Right ventricle myocardium superior (tissue), 1 donor: ENCODE data around the gene PPM1M. TPM values are rescaled to one million over a fixed set of nuclear protein-coding genes. Genes with fewer than 3 reads are reported as not detected.

Source experiments
- ATAC-seq: fragments of 200-7000 bp; cut with Tn5 transposase; one replicate; pipeline ENCODE4 v1.9.1; 2020; ENCODE audit warnings: mild to moderate bottlenecking; ENCODE audit not compliant: poor library complexity
- DNase-seq: peaks from one replicate; pipeline ENCODE4 v3.0.0-alpha.2; 2020
- intact Hi-C: fragments of 100-400 bp; cut with DNase I; formaldehyde crosslinking; loops from one replicate; pipeline ENCODE4 v1.11.2; 2022
- total RNA-seq: library from RNA; stranded (reverse); fragmentation: NEBNext Ultra II Directional; extraction: Animal tissue kit (Norgen Biotek cat#: 25700); gene quantifications from one replicate; pipeline ENCODE4 v1.2.1, GENCODE V29; 2021
- donor health status: DM: no; HTN: yes; CAD: no; lungs with severe emphysema.

PPM1M gene
- total RNA-seq, 1 donor from 2014 or later = 8.4 TPM

DNA sequence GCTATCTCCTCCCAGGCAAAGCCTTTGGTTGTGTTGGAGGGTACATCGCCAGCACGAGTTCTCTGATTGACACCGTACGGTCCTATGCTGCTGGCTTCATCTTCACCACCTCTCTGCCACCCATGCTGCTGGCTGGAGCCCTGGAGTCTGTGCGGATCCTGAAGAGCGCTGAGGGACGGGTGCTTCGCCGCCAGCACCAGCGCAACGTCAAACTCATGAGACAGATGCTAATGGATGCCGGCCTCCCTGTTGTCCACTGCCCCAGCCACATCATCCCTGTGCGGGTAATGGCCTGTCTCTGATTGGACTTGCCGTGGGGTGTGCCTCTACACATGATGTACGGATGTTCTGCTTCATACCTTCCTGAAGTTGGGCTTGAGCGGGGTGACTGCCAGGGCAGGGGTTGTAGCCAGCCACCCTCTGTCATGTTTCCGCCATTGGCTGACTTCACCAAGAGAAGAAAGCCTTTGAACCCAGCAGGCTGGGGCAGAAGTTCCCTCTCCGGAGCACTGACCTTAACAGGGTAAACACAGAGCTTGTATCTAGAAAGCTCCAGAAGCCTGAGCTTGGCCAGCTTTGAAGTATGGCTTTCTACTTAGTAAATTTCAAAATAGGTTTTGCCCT lies 34.2 kb upstream of the PPM1M start:
- ATAC-seq = no peak
- intact Hi-C loops = loop anchor here (10.0 kb wide), 1 partner anchor 57 kb away; the partner anchor contains the start of gene POC1A
- peak; percentile 4 for DNase-seq

DNA sequence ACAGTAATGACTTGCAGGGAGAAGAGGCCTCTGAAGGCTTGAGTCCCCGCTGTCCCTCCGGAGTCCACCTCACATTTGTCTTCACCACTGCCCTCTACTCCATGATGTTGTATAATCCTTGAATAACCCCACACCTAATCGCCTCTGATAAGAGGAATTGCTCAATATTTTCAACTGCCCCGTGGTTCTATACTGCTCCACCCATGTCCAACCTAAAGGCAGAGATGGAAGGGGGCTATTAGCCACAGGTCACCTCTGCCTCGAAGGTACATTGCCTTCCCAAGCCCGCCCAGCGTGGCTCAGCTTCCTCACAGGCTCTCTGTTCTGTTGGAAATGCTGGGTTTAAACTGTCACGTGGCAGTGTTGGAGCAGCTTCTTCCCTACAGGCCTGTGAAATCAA lies 32.6 kb upstream of the PPM1M start:
- ATAC-seq (no peak), DNase-seq (peak; percentile 3)
- intact Hi-C loops = loop anchor here (10.0 kb wide), 1 partner anchor 58 kb away; the partner anchor contains the start of gene POC1A

DNA sequence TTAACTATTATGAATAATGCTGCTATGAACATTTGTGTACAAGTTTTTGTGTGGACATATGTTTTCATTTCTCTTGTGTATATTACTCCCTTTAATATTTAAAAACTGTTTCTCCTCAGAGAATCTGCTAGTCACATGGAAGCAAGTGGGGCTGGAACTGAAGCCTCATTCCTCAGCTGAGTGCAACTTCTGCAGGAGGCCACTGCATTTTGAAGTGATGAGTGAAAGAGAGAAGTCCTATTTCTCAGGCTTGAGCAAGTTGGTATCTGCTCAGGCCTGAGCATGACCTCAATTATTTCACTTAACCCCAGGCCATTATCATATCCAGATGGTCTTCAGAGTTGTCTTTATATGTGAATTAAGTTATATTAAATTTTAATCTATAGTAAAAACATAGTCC lies 31.7 kb upstream of the PPM1M start:
- intact Hi-C loops = loop anchor here (10.0 kb wide), 1 partner anchor 59 kb away; the partner anchor contains the start of gene POC1A
- no peak for ATAC-seq
- DNase-seq = no peak

DNA sequence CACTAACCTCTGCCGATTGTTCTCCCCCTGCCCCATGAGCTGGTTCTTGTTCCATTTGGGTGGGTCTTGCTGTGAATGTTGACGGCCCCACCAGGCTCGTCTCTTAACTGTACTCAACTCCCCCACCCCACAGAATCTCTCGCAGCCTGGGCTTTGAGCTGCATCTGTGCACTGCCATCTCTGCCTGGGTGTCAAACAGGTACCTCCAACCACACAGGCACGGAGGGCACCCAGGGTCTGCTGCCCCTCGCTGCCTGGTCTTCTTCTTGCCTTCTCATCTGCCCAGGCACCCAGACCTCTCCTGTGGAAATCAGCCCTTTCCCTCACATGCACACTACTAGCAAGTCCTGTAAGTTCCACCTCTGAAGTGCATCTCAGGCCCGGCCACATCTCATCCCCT lies 30.2 kb upstream of the PPM1M start:
- ATAC-seq (no peak), DNase-seq (peak; percentile 33)
- intact Hi-C loops = loop anchor here (10.0 kb wide), 1 partner anchor 61 kb away; the partner anchor contains the start of gene POC1A

DNA sequence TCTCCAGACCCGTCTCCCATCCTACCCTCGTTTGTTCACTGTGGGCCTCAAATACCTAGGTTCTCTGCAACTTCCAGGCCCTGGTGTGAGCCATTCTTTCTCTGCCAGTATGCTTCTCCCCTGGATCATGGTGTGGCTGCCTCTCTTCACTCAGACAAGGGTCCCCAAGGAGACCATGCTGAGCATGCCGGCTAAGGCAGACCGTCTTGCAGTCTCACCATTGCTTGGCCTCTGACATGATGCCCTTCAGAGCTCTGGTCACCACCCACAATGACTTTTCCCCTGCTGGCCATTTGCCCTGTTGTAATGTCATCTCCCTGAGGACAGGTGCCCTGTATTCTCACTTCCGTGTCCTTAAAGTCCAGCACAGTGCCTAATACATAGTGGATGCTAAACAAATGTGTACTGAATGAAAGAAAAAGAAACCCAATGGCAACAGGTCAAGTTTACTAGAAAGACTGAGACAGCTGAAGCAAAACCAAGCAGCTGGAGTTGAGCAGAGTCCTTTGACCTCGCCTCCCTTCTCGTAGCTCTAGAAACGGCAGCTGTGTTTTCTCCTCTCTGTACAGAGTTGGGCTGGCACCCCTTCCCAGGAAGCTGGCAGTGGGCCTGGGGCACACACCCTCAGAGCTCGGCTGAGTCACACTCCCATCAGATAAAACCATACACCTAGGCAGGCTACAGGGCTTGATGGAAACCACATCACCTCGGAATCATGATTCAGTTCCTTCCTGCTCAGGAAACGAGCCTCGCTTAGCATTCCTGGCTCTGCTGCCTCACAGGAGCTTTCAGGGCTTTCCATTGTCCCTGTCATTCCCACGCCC lies 28.8 kb upstream of the PPM1M start:
- intact Hi-C loops = loop anchor here (10.0 kb wide), 1 partner anchor 62 kb away; the partner anchor contains the start of gene POC1A
- ATAC-seq = peak; percentile 47
- DNase-seq = peak; percentile 77

DNA sequence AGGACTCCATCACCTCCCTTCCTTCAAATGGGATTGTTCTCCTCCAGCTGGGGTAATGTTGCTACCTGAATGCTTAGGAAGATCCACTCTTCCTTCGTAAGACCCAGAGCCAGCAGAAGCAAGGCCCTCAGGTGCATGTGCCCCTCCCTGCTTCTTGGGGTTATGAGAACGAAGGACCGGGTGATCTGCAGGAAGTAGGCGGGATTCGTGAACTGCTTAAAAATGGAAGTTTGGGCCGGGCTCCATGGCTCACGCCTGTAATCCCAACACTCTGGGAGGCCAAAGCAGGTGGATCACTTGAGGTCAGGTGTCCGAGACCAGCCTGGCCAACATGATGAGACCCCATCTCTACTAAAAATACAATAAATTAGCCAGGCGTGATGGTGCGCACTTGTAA lies 28.2 kb upstream of the PPM1M start:
- DNase-seq = no peak
- no peak for ATAC-seq
- intact Hi-C loops = loop anchor here (10.0 kb wide), 1 partner anchor 63 kb away; the partner anchor contains the start of gene POC1A

DNA sequence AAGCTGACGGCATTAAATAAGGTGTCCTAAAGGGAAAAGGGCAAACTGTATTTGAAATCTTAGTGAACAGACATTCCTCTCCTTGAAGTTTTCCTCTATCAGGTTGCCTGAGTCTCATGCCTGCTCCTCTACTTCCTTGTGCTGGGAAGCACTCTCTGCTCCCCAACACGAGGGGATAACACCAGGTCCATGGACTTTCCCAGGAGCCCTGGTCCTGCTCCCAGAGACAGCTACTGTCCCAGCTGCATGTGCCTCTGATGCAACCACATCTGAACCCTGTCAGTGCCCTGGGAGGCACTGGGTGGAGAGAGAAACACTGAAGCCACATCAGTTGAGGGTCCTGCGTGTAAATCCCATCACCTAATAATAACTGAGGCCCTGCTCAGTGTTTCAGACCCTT lies 27.5 kb upstream of the PPM1M start:
- intact Hi-C loops = loop anchor here (10.0 kb wide), 1 partner anchor 63 kb away; the partner anchor contains the start of gene POC1A

DNA sequence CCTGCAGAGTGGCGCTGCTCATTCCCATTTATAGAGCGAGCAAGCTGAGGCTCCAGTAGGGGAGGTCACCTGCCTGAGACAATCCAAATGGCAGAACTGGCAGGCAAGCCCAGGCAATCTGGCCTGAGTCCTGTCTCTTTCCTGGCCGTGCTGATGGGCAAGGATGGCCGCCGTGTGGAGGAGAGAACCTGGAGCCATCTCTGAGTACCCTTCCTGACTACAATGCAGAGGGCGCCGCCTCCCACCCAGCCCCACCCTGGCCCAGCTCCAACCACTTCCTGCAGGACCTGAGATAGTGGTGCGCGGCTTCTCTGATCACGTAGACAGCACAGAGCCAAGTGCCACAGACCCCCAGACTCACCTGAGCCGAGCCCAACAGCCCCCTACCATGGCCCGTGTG lies 27.1 kb upstream of the PPM1M start:
- DNase-seq (no peak), ATAC-seq (no peak)
- intact Hi-C loops = loop anchor here (10.0 kb wide), 1 partner anchor 64 kb away; the partner anchor contains the start of gene POC1A

More for the DNA sequence above, 27.5 kb upstream of the PPM1M start:
- DNase-seq (no peak), ATAC-seq (no peak)

DNA sequence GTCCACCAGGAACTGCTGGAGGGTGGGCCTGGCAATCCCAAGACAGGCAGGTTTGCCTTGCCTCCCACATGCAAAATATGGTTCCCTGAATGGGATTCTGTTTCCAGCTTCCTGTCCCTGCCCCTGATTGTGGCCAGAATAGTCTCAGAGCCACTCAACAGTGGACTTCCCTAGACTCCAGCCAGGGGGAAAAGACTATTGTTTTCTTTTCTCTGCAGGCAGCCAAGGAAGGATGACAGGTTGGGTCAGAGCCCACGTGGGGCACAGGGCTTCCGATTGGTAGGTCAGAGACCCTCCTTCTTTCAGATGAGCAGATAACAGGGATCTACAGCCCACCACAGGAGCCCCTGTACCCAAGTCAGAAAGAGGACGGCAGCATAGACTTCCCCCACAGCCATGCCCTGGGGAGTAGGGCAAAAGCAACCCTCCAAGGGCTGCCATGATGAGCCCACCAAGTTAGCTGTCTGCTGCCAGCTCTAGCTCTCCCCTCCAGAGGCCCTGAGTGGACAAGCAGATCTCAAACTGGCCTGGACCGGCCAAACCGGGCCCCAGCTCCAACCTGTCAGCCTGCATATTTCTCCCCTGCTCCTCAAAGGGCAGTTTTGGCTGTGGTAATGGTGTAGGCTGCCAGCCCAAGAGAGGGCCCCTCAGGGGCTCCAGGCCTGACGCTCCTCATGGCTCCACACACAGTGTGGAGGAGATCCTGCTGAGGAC lies 26.5 kb upstream of the PPM1M start:
- ATAC-seq (no peak), DNase-seq (no peak)
- intact Hi-C loops = loop anchor here (10.0 kb wide), 1 partner anchor 64 kb away; the partner anchor contains the start of gene POC1A

DNA sequence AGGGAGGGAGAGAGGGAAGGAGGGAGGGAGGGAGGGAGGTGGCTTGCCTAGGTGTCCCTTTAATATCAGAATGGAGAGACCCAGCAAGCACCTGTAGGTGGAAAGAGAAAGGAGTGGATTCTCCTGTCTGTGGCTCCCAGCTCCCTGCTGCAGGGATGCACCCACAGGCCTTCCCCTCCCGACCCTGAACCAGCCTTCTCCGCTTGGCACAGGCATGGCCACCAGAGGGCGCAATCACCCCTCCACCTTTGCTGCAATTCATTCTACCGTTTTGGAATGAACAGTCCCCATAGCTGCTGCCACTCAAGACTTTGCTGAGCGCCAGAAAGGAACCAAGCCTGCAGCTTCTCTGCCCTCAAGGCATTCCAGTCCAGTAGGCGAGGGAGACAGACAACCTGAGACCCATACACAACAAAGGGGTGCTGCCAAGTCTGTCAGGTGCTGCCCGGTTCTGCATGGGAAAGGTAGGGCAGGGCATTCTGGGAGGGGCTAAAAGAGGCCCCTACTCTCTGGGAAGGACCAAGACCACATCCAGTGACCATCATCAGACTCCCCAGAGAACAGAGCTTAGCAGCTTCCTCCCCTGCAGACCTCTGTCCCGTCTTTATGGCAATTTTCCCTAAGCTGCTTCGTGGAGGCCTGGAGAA lies 25.1 kb upstream of the PPM1M start:
- intact Hi-C loops = no loop called here
- ATAC-seq (peak; percentile 78), DNase-seq (peak; percentile 91)

DNA sequence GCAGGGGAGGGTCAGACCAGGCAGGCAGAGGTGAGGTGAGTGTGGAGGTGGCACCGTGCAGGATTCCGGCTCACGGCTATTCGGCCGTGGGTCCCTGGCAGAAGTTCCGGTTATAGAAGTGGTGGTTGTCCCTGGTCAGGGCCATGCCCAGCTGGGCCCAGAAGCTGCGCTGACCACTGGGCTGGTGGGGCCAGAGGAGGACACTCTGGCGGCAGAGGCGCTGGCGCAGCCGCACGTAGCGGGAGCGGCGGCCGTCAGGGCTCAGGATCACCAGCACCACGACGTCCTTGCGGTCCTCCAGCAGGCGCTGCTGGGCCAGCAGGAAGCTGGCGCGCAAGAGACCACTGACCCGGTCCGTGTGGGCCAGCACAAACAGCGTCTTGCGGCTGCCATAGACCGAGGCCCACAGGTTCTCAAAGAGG lies 24.4 kb upstream of the PPM1M start:
- DNase-seq (no peak), ATAC-seq (no peak)
- intact Hi-C loops = no loop called here

DNA sequence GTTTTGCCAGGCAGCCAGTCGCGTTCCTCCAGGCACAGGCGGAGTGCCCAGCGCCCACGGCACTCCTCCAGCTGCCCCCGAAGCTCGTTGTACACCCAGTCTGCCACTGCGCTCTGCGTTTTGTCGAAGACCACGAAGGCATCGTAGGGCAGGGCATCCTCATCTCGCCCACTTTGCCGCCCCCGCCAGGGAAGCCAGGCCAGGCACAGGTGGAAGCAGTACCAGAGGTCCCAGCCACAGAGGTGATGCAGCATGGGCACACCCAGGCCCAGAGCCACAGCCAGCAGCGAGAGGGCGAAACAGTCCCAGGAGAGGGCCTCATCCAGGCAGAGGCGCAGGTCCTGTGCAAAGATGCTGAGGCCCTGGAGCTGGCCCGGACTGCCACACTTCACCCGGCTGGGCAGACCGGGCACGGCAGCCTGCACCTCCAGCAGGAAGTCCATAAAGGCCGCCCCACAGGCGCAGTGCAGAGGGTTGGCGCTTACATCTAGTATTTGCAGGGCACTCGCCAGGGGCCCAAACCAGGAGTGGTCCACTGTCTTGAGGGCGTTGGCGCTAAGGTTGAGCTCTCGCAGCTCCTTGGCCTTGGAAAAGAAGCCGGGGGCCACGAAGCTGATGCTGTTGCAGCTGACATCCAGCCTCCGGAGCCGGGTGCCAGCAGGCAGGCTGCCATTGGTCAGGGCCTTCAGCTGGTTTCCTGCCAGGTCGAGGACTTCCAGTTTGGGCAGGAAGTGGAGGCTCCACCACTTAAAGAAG lies 23.8 kb upstream of the PPM1M start:
- intact Hi-C loops = no loop called here
- DNase-seq (peak; percentile 70), ATAC-seq (no peak)

DNA sequence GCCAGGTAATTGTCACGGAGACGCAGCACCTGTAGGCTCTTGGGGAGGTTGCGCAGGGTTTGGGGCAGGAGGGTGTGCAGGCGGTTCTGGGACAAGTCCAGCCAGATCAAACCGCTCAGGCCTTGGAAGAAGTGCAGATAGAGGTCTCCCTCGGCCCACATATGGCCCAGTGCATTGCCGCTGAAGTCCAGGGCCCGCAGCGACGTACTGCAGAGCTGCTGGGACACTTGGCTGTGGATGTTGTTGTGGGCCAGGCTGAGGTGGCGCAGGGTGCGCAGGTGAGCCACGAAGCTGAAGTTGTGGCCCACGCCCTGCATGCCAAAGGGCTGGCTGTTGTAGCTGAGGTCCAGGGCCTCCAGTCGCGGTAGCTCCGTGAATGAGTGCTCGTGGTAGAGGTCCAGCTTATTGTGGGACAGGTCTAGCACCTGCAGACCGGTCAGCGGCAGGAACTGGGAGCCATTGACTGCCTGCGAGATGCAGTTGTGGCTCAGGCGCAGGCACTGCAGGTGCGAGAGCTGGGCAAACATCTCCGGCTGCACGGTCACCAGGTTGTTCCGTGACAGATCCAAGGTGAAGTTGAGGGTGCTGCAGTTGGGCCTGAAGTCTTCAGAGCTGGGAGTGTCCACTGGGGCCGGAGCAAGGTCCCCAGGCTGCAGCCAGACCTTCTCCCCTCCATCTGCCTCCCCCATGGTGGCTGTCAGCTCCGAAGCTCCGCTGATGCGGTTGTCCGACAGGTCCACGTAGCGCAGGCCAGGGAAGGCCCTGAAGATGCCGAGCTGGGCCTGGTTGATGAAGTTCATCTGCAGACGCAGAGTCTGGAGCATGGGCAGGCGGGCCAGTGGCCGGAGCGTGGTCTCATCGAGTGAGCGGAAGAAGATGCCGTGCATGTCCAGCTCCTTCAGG lies 23.0 kb upstream of the PPM1M start:
- intact Hi-C loops = no loop called here
- ATAC-seq (no peak), DNase-seq (no peak)

DNA sequence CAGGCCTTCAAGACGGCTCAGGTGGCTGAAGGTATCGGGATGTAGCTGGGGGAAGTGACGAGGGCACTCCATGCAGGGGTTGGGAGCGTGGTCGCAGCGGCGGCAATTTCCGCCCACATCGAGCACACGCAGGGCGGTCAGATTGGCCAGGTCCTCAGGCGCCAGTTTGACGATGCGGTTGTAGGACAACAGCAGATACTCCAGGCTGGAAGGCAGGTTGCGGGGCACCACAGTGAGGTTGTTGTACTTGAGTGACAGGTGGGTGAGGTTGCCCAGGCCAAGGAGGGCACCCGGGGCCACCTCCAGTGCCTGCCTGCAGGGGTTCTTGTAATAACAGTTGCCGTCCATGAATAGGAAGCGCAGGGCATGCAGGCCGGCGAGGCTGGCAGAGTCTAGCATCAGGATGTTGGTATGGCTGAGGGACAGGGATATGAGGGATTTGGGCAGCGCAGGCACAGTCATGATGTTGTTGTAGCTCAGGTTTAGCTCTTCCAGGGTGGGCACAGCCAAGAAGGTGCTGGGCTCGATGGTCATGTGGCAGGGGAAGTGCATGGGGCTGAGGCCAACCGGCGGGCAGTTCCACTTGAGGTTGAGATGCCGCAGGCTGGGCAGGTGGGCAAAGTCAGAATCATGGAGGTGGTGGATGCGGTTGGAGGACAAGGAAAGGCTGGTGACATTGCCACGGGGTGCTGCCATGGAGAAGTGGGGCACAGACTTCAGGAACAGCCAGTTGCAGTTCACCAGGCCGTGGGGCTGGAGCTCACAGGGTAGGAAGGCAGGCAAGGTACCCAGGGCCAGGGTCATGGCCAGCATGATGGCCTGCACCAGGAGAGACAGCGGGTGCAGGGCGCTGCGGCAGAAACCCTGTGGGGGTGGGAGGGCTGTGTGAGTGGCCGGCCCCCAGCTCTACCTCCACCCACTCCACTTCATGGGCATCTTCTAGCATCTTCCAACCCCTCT lies 21.8 kb upstream of the PPM1M start:
- DNase-seq = no peak
- intact Hi-C loops = no loop called here
- no peak for ATAC-seq

DNA sequence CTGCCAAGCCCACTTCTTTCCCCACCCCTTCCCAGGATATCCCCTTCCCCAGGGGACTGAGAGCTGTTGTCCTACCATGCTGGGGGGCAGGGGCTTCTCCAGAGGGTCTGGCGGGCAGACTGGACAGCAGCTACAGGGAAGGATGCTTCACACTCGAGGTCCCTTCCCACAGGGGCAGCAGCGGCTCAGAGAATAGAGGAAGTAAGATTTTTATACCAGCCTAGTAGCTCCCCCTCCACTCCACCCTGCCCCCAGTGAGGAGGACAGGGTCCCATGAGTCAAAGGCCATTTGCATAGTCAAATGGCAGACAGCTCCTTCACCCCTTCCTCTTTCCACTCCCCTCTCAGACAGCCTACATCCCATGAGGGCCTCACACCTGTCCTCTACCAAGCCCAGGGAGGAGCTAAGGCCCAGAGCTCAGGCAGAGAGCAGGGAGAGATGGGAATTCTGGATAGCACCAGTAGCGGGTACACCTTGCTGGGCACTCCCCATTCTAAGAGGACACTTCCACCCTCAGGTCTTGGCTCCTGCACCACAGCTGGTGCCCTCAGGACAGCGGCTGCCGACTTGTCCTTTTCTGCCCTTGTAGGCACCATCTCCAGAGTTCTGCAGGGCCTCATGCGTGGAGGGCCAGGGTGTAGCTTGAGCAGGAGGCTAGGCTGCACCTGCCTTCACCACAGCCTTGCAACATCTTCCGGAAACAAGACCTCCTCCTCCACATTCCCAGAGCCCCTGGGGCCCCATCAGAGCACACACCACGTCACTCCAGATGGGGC lies 19.9 kb upstream of the PPM1M start, which contains the start of gene TLR9:
Gene TLR9 (minus strand): TSS at position 194 of the 777 bp plus-strand sequence. CDS start 116 bp downstream, at position 78.
- ATAC-seq (no peak), DNase-seq (no peak)
- intact Hi-C loops = loop anchor here (5.0 kb wide), 1 partner anchor 117 kb away; no protein-coding TSS in a partner anchor
